GM10266 (cell line): ENCODE measurements around the gene ANO9.

Experiments
- DNase-seq: peaks from one replicate; pipeline ENCODE4 v3.0.0; 2012; ENCODE audit errors: extremely low spot score
- TF ChIP-seq, protein P1 (sequence below): IDR thresholded peaks from 2 replicates; pipeline ENCODE4 v1.5.1; 2012; ENCODE audit warnings: mild to moderate bottlenecking, low read depth; ENCODE audit not compliant: control insufficient read depth, insufficient read depth; ENCODE audit errors: missing control alignments

ANO9 gene

DNA sequence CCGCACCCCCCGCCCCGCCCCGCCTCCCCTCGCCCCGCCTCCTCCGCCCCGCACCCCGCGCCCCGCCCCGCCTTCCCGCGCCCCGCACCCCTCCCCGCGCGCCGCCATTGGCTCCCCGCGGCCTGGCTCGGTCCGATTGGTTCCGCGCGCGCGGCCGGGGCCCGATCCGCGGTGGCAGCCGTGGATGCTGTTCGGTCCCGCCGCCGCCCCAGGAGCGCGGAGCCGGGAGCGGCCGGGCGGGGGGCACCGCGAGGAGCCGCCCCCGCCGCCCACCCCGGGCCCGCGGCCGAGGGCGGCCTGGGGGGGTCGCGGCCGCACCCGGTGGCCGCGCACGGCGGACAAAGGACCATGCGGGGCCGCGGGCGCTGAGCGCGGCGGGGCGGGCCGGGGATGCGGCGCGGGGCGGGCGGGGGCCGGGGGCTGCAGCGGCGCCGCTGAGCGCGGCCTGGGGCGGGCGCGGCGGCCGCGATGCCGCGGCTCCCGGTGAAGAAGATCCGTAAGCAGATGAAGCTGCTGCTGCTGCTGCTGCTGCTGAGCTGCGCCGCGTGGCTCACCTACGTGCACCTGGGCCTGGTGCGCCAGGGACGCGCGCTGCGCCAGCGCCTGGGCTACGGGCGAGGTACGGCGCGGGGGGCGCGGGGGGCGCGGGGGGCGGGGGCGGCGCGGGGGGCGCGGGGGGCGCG is 72.3 kb downstream of the ANO9 start, which contains the start of gene B4GALNT4:
Gene B4GALNT4 (plus strand): TSS at position 164 of the 683 bp plus-strand sequence. CDS start 305 bp downstream, at position 469.
- TF ChIP-seq, protein P1, sequence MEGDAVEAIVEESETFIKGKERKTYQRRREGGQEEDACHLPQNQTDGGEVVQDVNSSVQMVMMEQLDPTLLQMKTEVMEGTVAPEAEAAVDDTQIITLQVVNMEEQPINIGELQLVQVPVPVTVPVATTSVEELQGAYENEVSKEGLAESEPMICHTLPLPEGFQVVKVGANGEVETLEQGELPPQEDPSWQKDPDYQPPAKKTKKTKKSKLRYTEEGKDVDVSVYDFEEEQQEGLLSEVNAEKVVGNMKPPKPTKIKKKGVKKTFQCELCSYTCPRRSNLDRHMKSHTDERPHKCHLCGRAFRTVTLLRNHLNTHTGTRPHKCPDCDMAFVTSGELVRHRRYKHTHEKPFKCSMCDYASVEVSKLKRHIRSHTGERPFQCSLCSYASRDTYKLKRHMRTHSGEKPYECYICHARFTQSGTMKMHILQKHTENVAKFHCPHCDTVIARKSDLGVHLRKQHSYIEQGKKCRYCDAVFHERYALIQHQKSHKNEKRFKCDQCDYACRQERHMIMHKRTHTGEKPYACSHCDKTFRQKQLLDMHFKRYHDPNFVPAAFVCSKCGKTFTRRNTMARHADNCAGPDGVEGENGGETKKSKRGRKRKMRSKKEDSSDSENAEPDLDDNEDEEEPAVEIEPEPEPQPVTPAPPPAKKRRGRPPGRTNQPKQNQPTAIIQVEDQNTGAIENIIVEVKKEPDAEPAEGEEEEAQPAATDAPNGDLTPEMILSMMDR: no peak
- peak; percentile 55 for DNase-seq

DNA sequence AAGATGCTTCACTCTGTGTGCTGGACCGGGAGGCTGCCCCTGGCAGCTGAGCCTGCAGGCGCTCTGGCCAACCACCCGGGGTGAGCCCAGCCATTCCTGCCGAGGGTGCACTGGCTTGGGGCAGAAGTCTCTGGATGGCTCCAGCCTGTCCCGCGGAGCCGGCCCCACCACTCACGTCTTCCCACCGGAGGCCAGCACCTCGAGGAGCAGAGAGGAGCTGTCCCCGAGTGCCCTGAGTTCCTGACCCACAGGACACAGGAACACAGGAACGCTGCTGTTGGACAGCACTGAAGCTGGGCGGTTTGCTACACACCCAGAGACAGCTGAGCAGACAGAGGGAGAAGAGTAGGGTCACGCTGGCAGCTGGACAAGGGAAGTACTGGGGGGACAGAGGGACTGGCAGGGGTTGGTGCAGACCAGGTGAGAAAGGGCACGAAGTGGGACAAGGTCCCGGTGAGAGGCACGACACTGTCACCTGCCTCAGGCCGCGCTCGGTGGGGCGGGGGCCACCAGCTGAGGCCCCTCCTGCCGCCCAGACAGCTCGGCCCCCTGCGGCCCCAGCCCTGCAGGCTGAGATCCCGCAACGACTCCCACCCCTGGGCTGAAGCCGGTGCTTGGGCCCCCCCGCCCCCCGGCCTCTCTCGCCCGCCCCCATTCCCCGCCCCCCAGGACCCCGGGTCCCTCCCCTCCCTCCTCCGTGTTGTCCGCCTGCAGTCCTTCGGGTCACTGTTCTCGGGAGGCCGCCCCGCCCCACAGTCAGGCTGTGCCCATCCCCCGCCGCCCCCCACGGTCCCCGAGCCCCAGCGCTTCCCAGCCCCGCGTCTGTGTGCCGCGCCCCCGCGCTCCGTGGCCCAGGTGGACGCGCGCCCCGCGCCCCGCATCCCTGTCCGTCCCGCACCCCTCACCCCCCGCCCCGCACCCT is 73.1 kb downstream of the ANO9 start:
- TF ChIP-seq, protein P1: no peak
- DNase-seq: peak; percentile 42

DNA sequence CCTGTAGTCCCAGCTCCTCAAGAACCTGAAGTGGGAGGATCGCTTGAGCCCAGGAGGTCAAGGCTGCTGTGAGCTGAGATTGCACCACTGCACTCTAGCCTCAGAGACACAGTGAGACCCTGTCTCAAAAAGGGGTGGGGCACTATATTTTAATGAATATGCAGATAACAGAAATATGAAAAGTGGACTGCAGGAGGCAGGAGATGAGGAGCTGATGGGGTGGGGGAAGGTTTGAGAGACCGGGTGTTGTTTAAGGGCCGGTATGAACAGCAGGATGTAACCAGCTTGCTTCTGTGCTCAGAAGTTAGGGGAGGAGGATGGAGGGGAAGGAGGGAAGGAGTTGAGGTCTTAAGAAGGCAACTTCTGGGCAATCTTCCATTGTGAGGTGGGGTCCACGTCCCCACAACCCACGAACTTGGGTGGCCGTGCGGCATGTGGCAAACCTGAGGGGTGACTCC is 73.8 kb downstream of the ANO9 start:
- peak; percentile 30 for DNase-seq
- TF ChIP-seq, protein P1: no peak
